ENCODE measurements around the gene SNAP91. TPM values are rescaled to one million over a fixed set of nuclear protein-coding genes. Genes with fewer than 3 reads are reported as not detected.
"Not testable (repeated sequence)": the region's sequence is repeated elsewhere in the genome, so short reads cannot be mapped to it uniquely, and the experiment has no call there.

Gene SNAP91, protein sequence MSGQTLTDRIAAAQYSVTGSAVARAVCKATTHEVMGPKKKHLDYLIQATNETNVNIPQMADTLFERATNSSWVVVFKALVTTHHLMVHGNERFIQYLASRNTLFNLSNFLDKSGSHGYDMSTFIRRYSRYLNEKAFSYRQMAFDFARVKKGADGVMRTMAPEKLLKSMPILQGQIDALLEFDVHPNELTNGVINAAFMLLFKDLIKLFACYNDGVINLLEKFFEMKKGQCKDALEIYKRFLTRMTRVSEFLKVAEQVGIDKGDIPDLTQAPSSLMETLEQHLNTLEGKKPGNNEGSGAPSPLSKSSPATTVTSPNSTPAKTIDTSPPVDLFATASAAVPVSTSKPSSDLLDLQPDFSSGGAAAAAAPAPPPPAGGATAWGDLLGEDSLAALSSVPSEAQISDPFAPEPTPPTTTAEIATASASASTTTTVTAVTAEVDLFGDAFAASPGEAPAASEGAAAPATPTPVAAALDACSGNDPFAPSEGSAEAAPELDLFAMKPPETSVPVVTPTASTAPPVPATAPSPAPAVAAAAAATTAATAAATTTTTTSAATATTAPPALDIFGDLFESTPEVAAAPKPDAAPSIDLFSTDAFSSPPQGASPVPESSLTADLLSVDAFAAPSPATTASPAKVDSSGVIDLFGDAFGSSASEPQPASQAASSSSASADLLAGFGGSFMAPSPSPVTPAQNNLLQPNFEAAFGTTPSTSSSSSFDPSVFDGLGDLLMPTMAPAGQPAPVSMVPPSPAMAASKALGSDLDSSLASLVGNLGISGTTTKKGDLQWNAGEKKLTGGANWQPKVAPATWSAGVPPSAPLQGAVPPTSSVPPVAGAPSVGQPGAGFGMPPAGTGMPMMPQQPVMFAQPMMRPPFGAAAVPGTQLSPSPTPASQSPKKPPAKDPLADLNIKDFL
- total RNA-seq (1 to 10 TPM in 3 of 6 donors, under 1 TPM in 3; 0.51 to 2.3 (median 1.3) TPM), polyA plus RNA-seq (1 to 10 TPM; 1.9 to 8.8 TPM)

DNA sequence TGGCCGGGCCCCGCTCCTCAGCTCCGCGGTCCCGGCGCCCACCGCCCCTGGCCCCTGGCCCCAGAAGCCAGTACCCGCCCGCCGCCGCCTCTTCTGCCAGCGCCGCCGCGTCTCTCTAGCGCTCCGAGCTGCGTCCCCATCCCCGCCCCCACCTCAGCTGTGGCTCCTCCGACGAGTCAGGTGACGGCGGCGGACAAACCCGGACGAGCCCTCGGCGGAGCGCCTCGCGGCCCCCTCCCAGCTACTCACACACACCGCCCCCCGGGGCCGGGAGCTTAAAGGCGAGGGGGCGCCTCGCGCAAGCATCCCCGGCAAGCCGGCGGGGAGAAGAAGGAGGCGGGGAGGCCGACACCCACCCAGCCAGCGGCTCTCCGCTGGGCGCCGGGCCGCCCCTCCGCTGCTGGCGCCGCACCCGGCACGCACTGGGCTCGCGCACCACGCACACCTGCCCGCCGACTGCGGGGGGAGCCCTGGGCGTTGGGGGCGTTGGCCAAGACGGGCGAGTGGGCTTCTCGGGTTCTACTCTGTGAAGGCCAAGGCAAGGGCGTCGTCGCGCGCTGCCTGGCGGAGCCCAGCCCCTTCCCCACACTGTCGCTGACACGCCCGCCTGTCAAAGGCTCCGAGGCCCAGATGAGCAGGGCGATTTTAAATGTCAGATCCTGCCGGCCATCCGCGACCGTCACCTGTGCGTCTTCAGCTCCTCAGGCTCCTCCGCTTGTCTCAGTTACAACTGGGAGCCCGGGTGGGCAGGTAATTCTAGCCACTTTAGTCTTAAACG lies at the start of gene SNAP91:
Gene SNAP91, minus strand, starts transcription at position 132 of the 778 bp plus-strand sequence. CDS start 1,174 bp downstream, outside the sequence.
- FAIRE-seq (no peak), ATAC-seq (peak; percentile 58 to 87 (median 80)), DNase-seq (peak in 5 of 6 donors; percentile 12 to 78 (median 33))
- no peaks in the 10 kb centered on the region for H3K9me3 ChIP-seq
- H3K36me3 ChIP-seq, result no peaks in the 10 kb centered on the region
- TF ChIP-seq, protein P1, sequence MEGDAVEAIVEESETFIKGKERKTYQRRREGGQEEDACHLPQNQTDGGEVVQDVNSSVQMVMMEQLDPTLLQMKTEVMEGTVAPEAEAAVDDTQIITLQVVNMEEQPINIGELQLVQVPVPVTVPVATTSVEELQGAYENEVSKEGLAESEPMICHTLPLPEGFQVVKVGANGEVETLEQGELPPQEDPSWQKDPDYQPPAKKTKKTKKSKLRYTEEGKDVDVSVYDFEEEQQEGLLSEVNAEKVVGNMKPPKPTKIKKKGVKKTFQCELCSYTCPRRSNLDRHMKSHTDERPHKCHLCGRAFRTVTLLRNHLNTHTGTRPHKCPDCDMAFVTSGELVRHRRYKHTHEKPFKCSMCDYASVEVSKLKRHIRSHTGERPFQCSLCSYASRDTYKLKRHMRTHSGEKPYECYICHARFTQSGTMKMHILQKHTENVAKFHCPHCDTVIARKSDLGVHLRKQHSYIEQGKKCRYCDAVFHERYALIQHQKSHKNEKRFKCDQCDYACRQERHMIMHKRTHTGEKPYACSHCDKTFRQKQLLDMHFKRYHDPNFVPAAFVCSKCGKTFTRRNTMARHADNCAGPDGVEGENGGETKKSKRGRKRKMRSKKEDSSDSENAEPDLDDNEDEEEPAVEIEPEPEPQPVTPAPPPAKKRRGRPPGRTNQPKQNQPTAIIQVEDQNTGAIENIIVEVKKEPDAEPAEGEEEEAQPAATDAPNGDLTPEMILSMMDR (IDR thresholded peaks at IDR 0.05), result no peak
- intact Hi-C loops (cut with DNase I), result no loop called here
- 1% methylated on average over 74 to 83 of the region's 83 CpGs for WGBS, 2 donors
- no peak within 1 kb of the TSS for H3K27ac ChIP-seq
- H3K4me3 ChIP-seq, result peak within 1 kb of the TSS; percentile 27 to 53 (median 36)
- peaks cover 0 to 13% (median 3%) of the 10 kb centered on the region in 4 donors for H3K27me3 ChIP-seq
- no peaks in the 10 kb centered on the region for H3K4me1 ChIP-seq

DNA sequence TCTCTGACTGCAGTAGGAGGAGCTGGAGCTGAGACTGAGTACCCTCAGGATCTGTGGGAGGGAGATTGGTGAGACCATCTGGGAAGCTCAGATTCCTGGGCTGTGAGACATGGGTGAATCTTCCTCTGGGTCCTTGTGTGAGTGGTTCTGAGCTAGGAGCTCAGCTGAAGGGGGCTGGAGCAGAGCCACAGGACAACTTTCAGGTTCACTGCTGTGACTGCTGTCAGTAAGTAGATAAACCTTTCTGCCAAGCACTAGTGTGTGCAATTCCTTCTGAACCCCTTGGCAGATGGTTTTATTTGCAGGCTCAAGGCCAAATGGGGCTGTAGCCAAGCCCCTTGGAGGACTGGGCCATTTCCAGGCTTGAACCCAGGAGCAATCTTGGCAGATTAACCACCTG lies 49.6 kb upstream of the SNAP91 start:
- no peaks in the 10 kb centered on the region for H3K4me1 ChIP-seq
- no peak for ATAC-seq
- FAIRE-seq, result no peak
- H3K27me3 ChIP-seq, result no peaks in the 10 kb centered on the region
- H3K4me3 ChIP-seq, result no peak overlapping the region
- H3K27ac ChIP-seq, result no peak overlapping the region
- DNase-seq, result no peak
- H3K9me3 ChIP-seq, result no peaks in the 10 kb centered on the region
- intact Hi-C loops (cut with DNase I), result no loop called here
- TF ChIP-seq, protein P1 (IDR thresholded peaks at IDR 0.05), result no peak
- no peaks in the 10 kb centered on the region for H3K36me3 ChIP-seq

DNA sequence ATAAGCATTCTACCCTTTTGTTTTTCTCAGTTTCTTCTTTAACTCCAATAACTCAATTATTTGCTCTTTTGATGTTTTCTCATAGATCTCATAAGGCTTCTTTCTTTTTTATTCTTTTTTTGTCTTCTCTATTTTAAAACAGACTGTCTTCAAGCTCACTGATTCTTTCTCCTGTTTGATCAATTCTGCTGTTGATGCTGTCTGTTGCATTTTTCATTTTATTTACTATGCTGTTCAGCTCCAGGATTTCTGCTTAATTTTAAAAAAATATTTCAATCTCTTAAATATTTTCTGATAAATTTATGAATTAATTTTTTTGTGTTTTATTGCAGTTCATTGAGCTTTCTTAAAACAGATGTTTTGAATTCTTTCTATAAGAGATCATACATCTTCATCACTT lies 48.1 kb upstream of the SNAP91 start:
- Histone ChIP-seq H3K4me1 (no peaks in the 10 kb centered on the region), H3K9me3 (no peaks in the 10 kb centered on the region), H3K27ac (no peak overlapping the region), H3K4me3 (no peak overlapping the region), H3K27me3 (no peaks in the 10 kb centered on the region), H3K36me3 (no peaks in the 10 kb centered on the region)
- intact Hi-C loops (cut with DNase I), result no loop called here
- DNase-seq (no peak), ATAC-seq (no peak), FAIRE-seq (no peak)
- TF ChIP-seq, protein P1 (IDR thresholded peaks at IDR 0.05), result no peak

DNA sequence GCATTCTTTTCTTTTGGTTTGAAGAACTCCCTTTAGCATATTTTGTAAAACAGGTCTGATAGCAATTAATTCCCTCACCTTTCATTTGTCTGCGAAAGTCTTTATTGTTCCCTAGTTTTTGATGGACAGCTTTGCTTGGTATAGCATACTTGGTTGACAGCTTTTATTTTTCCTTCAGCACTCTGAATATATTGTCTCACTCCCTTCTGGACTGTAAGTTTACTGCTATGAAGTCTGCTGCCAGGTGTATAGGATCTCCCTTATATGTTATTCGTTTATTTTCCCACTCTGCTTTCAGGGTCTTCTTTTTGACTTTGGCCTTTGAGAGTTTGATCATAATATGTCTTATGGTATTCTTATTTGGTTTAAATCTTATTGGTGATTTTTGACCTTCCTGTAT lies 47.7 kb upstream of the SNAP91 start:
- no peak overlapping the region for H3K4me3 ChIP-seq
- no peak overlapping the region for H3K27ac ChIP-seq
- no peak for FAIRE-seq
- no peaks in the 10 kb centered on the region for H3K9me3 ChIP-seq
- TF ChIP-seq, protein P1 (IDR thresholded peaks at IDR 0.05), result no peak
- H3K4me1 ChIP-seq, result no peaks in the 10 kb centered on the region
- intact Hi-C loops (cut with DNase I), result no loop called here
- no peak for DNase-seq
- no peaks in the 10 kb centered on the region for H3K27me3 ChIP-seq
- no peaks in the 10 kb centered on the region for H3K36me3 ChIP-seq
- 73 to 75% methylated on average over 2 of the region's 2 CpGs for WGBS, 2 donors
- no peak for ATAC-seq

DNA sequence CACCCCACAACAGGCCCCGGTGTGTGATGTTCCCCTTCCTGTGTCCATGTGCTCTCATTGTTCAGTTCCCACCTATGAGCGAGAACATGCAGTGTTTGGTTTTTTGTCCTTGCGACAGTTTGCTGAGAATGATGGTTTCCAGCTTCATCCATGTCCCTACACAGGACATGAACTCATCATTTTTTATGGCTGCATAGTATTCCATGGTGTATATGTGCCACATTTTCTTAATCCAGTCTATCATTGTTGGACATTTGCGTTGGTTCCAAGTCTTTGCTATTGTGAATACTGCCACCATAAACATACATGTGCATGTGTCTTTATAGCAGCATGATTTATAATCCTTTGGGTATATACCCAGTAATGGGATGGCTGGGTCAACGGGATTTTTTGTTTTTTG lies 43.5 kb upstream of the SNAP91 start:
- H3K27me3 ChIP-seq; intact Hi-C loops (cut with DNase I); H3K27ac ChIP-seq; H3K4me3 ChIP-seq; ATAC-seq; H3K9me3 ChIP-seq; H3K36me3 ChIP-seq; FAIRE-seq; H3K4me1 ChIP-seq; DNase-seq: not testable (repeated sequence)
- 62 to 77% methylated on average over 5 of the region's 5 CpGs for WGBS, 2 donors

Measured in pancreas (tissue), 10 donors.